Epithelial cell of proximal tubule (primary cell): Measurements from ENCODE around the gene CDKN2B-AS1. TPM values are rescaled to one million over a fixed set of nuclear protein-coding genes. Genes with fewer than 3 reads are reported as not detected.
A peak's percentile ranks its signal among the peaks of the same experiment; 100 is the strongest.

Experiments used
- DNase-seq: peaks from one replicate; pipeline ENCODE4 v3.0.0-alpha.2; 2011; ENCODE audit warnings: low read depth
- H3K4me3 ChIP-seq: 2 replicates; pipeline ENCODE4 v1.5.1; 2011; ENCODE audit warnings: low read depth, mild to moderate bottlenecking, low read length
- CTCF ChIP-seq: conservative IDR thresholded peaks from 2 replicates; pipeline ENCODE4 v1.5.1; 2012; ENCODE audit warnings: low read depth, mild to moderate bottlenecking, low read length
- total RNA-seq: library from RNA; depleted of rRNA; stranded (reverse); fragments of >200 nt; gene quantifications from 2 replicates; pipeline ENCODE4 v1.2.3, GENCODE V29; 2015

CDKN2B-AS1 gene
- total RNA-seq, 1 donor from 2014 or later: not detected

GRCh38 chr9:22045423-22045822 is 50.8 kb downstream of the CDKN2B-AS1 start:
- no peak for TF ChIP-seq CTCF
- H3K4me3 ChIP-seq: no peak overlapping the region
- no peak for DNase-seq

- DNase-seq: no peak
- H3K4me3 ChIP-seq: no peak overlapping the region
- TF ChIP-seq CTCF: no peak
These were observed 51.8 kb downstream of the CDKN2B-AS1 start for GRCh38 chr9:22046243-22046885.

GRCh38 chr9:22047596-22047995 is 53.0 kb downstream of the CDKN2B-AS1 start:
- no peak for DNase-seq
- H3K4me3 ChIP-seq: no peak overlapping the region
- no peak for TF ChIP-seq CTCF

- no peak for DNase-seq
- no peak for TF ChIP-seq CTCF
These were observed 54.8 kb downstream of the CDKN2B-AS1 start for GRCh38 chr9:22049411-22049810.

GRCh38 chr9:22050924-22051323 is 56.3 kb downstream of the CDKN2B-AS1 start:
- H3K4me3 ChIP-seq: no peak overlapping the region
- TF ChIP-seq CTCF: no peak
- no peak for DNase-seq

More at GRCh38 chr9:22049411-22049810, 54.8 kb downstream of the CDKN2B-AS1 start:
- no peak overlapping the region for H3K4me3 ChIP-seq

GRCh38 chr9:22052376-22052945 is 57.9 kb downstream of the CDKN2B-AS1 start:
- no peak overlapping the region for H3K4me3 ChIP-seq
- peak; percentile 97 for DNase-seq
- TF ChIP-seq CTCF: no peak

GRCh38 chr9:22053178-22053577 is 58.6 kb downstream of the CDKN2B-AS1 start:
- no peak overlapping the region for H3K4me3 ChIP-seq
- DNase-seq: no peak
- no peak for TF ChIP-seq CTCF
